IMR-90 (cell line): Measurements from ENCODE around the gene RBPJL. TPM values are rescaled to one million over a fixed set of nuclear protein-coding genes. Genes with fewer than 3 reads are reported as not detected.

Source experiments
- ATAC-seq: fragments of 200-7000 bp; cut with Tn5 transposase; 2 replicates; pipeline ENCODE4 v1.9.1; 2020; ENCODE audit warnings: low read depth, mild to moderate bottlenecking, moderate library complexity
- BruUV-seq: library from RNA; stranded (reverse); fragments of 400-500 nt; replicated peaks from 2 replicates; lab custom pipeline; 2021; lab: Mats Ljungman, UMichigan
- CTCF ChIA-PET: fragments of 300-600 bp; formaldehyde crosslinking; extraction: SDS; loops from one replicate; lab custom pipeline; 2021; ENCODE audit warnings: antibody characterized with exemption; lab: Yijun Ruan, JAX
- POLR2A ChIA-PET: fragments of 300-600 bp; sonication (Branson Sonifier 250); formaldehyde crosslinking; loops from one replicate; lab custom pipeline; 2022; ENCODE audit warnings: antibody characterized with exemption; ENCODE audit not compliant: unreplicated experiment; lab: Charles Lee
- DNase-seq: peaks from one replicate; pipeline ENCODE4 v3.0.0; 2013
- H2AFZ ChIP-seq: replicated peaks from 2 replicates; pipeline ENCODE3; 2013; ENCODE audit warnings: low read length, mild to moderate bottlenecking; ENCODE audit not compliant: poor library complexity
- H2AK5ac ChIP-seq: 2 replicates; pipeline ENCODE4 v1.6.1; 2013; ENCODE audit warnings: low read depth, low read length, inconsistent platforms
- H2AK9ac ChIP-seq: replicated peaks from 2 replicates; pipeline ENCODE3; 2013; ENCODE audit warnings: mild to moderate bottlenecking, low read depth, low read length, moderate library complexity; ENCODE audit not compliant: poor library complexity
- H2BK120ac ChIP-seq: 2 replicates; pipeline ENCODE4 v1.6.1; 2013; ENCODE audit warnings: low read depth, low read length, inconsistent platforms
- H2BK15ac ChIP-seq: 3 replicates; pipeline ENCODE4 v1.6.1; 2013; ENCODE audit warnings: low read depth, low read length, inconsistent platforms
- H2BK20ac ChIP-seq: 2 replicates; pipeline ENCODE4 v1.6.1; 2013; ENCODE audit warnings: low read depth, mild to moderate bottlenecking, inconsistent platforms, low read length, moderate library complexity
- H2BK5ac ChIP-seq: 2 replicates; pipeline ENCODE4 v1.6.1; 2013; ENCODE audit warnings: mild to moderate bottlenecking, low read depth, low read length, inconsistent platforms; ENCODE audit not compliant: poor library complexity, severe bottlenecking
- H3K14ac ChIP-seq: replicated peaks from 2 replicates; pipeline ENCODE4 v1.6.1; 2013; ENCODE audit warnings: low read depth, low read length, inconsistent platforms
- H3K18ac ChIP-seq: 2 replicates; pipeline ENCODE4 v1.6.1; 2013; ENCODE audit warnings: low read depth, low read length, control low read depth
- H3K23ac ChIP-seq: 2 replicates; pipeline ENCODE4 v1.6.1; 2013; ENCODE audit warnings: low read depth, low read length, inconsistent platforms
- H3K27ac ChIP-seq: 2 replicates; pipeline ENCODE4 v1.5.1; 2013; ENCODE audit warnings: mild to moderate bottlenecking, control low read depth, low read length; ENCODE audit not compliant: insufficient read depth
- H3K27me3 ChIP-seq: 2 replicates; pipeline ENCODE4 v1.6.1; 2013; ENCODE audit warnings: low read length; ENCODE audit not compliant: control insufficient read depth, insufficient read depth
- H3K36me3 ChIP-seq: 2 replicates; pipeline ENCODE4 v1.6.1; 2013; ENCODE audit warnings: low read length, mixed read lengths; ENCODE audit not compliant: control insufficient read depth, insufficient read depth
- H3K4ac ChIP-seq: 2 replicates; pipeline ENCODE4 v1.6.1; 2013; ENCODE audit warnings: low read depth, low read length, inconsistent platforms
- H3K4me1 ChIP-seq: 2 replicates; pipeline ENCODE4 v1.6.1; 2013; ENCODE audit warnings: low read length, mixed read lengths; ENCODE audit not compliant: control insufficient read depth, insufficient read depth
- H3K4me2 ChIP-seq: 2 replicates; pipeline ENCODE4 v1.6.1; 2013; ENCODE audit warnings: low read depth, mild to moderate bottlenecking, control low read depth, low read length, moderate library complexity
- H3K4me3 ChIP-seq: 2 replicates; pipeline ENCODE4 v1.5.1; 2013; ENCODE audit warnings: low read depth, mild to moderate bottlenecking, control low read depth, low read length, moderate library complexity; ENCODE audit not compliant: insufficient read depth
- H3K56ac ChIP-seq: 2 replicates; pipeline ENCODE4 v1.6.1; 2013; ENCODE audit warnings: low read length, inconsistent platforms; ENCODE audit not compliant: insufficient read depth; ENCODE audit errors: extremely low read depth
- H3K79me1 ChIP-seq, 2 experiments: 2 replicates each; pipeline ENCODE4 v1.6.1; 2013; ENCODE audit warnings: low read length in 2 of 2, inconsistent platforms in 1 of 2, low read depth in 1 of 2
- H3K9ac ChIP-seq: 2 replicates; pipeline ENCODE4 v1.6.1; 2013; ENCODE audit warnings: low read depth, low read length, control low read depth
- H3K9me1 ChIP-seq: 2 replicates; pipeline ENCODE4 v1.6.1; 2013; ENCODE audit warnings: low read length, inconsistent platforms; ENCODE audit not compliant: insufficient read depth
- H3K9me3 ChIP-seq: 2 replicates; pipeline ENCODE4 v1.6.1; 2013; ENCODE audit warnings: low read length; ENCODE audit not compliant: control insufficient read depth, insufficient read depth
- H4K20me1 ChIP-seq: 2 replicates; pipeline ENCODE4 v1.6.1; 2013; ENCODE audit warnings: low read length, inconsistent platforms; ENCODE audit not compliant: insufficient read depth
- H4K5ac ChIP-seq: 2 replicates; pipeline ENCODE4 v1.6.1; 2013; ENCODE audit warnings: mild to moderate bottlenecking, low read depth, low read length, control low read depth
- H4K8ac ChIP-seq, 2 experiments: 2 replicates each; pipeline ENCODE4 v1.6.1; 2013; ENCODE audit warnings: low read depth in 2 of 2, low read length in 2 of 2, control low read depth in 1 of 2, inconsistent platforms in 1 of 2
- H4K91ac ChIP-seq: 2 replicates; pipeline ENCODE4 v1.6.1; 2013; ENCODE audit warnings: low read depth, low read length, inconsistent platforms; ENCODE audit not compliant: insufficient read depth
- BHLHE40 ChIP-seq: fragments of 150-350 bp; IDR thresholded peaks from 2 replicates; pipeline ENCODE4 v1.6.1; 2016; ENCODE audit warnings: mild to moderate bottlenecking, low read depth, low read length
- CEBPB ChIP-seq: IDR thresholded peaks from 2 replicates; pipeline ENCODE4 v1.6.1; 2012; ENCODE audit warnings: low read depth, low read length, improper control_type of control experiment
- CHD1 ChIP-seq: IDR thresholded peaks from 2 replicates; pipeline ENCODE4 v1.6.1; 2012; ENCODE audit warnings: low read depth, low read length, improper control_type of control experiment
- CTCF ChIP-seq: conservative IDR thresholded peaks from 2 replicates; pipeline ENCODE4 v1.5.1; 2012; ENCODE audit warnings: mild to moderate bottlenecking, low read depth, low read length, improper control_type of control experiment
- ELK1 ChIP-seq: fragments of 150-350 bp; IDR thresholded peaks from 2 replicates; pipeline ENCODE4 v1.6.1; 2016; ENCODE audit warnings: low read depth, mild to moderate bottlenecking, low read length, moderate library complexity, borderline replicate concordance
- FOS ChIP-seq: fragments of 150-350 bp; IDR thresholded peaks from 2 replicates; pipeline ENCODE4 v1.6.1; 2016; ENCODE audit warnings: low read depth, low read length
- MAFK ChIP-seq: IDR thresholded peaks from 2 replicates; pipeline ENCODE4 v1.6.1; 2012; ENCODE audit warnings: low read depth, low read length, improper control_type of control experiment
- MAZ ChIP-seq: IDR thresholded peaks from 2 replicates; pipeline ENCODE4 v1.6.1; 2012; ENCODE audit warnings: low read depth, mild to moderate bottlenecking, low read length, improper control_type of control experiment, moderate library complexity, borderline replicate concordance
- MXI1 ChIP-seq: IDR thresholded peaks from 2 replicates; pipeline ENCODE4 v1.6.1; 2012; ENCODE audit warnings: low read depth, mild to moderate bottlenecking, low read length, moderate library complexity, borderline replicate concordance
- NFE2L2 ChIP-seq: fragments of 150-350 bp; IDR thresholded peaks from 2 replicates; pipeline ENCODE4 v1.6.1; 2016; ENCODE audit warnings: low read depth, mild to moderate bottlenecking, low read length
- POLR2A ChIP-seq: IDR thresholded peaks from 2 replicates; pipeline ENCODE4 v1.6.1; 2012; ENCODE audit warnings: mild to moderate bottlenecking, low read depth, low read length
- RAD21 ChIP-seq: IDR thresholded peaks from 2 replicates; pipeline ENCODE4 v1.6.1; 2012; ENCODE audit warnings: low read length, improper control_type of control experiment
- RCOR1 ChIP-seq: IDR thresholded peaks from 2 replicates; pipeline ENCODE4 v1.6.1; 2012; ENCODE audit warnings: mild to moderate bottlenecking, low read length, improper control_type of control experiment; ENCODE audit not compliant: insufficient replicate concordance
- RFX5 ChIP-seq: IDR thresholded peaks from 2 replicates; pipeline ENCODE4 v1.8.0; 2012; ENCODE audit warnings: low read depth, mild to moderate bottlenecking, low read length, moderate library complexity
- SMC3 ChIP-seq: fragments of 150-350 bp; IDR thresholded peaks from 2 replicates; pipeline ENCODE4 v1.6.1; 2016; ENCODE audit warnings: low read depth, mild to moderate bottlenecking, antibody characterized with exemption, low read length, moderate library complexity
- USF2 ChIP-seq: fragments of 150-350 bp; IDR thresholded peaks from 2 replicates; pipeline ENCODE4 v1.6.1; 2017; ENCODE audit warnings: mild to moderate bottlenecking, antibody characterized with exemption, low read length, low read depth
- WGBS, 2 experiments: methylation state at CpG; one replicate each; pipeline versions ENCODE4 v1.1.5 to v1.1.7; 2013; ENCODE audit warnings: missing lambda C conversion rate in 2 of 2; ENCODE audit not compliant: insufficient read length in 1 of 2; ENCODE audit errors: extremely low coverage in 2 of 2; 5-methylcytosine and 5-hydroxymethylcytosine counted together
- dilution Hi-C: fragments of 300-500 bp; cut with HindIII; formaldehyde crosslinking; loops from one replicate; pipeline ENCODE4 v1.14.3; 2018; ENCODE audit warnings: low sequenced_read_pairs; ENCODE audit not compliant: unreplicated experiment
- in situ Hi-C: fragments of 300-500 bp; cut with MboI; formaldehyde crosslinking; loops from 3 replicates; pipeline ENCODE4 v1.14.3; 2019; ENCODE audit warnings: low sequenced_read_pairs, inconsistent platforms, mixed read lengths
- intact Hi-C: fragments of 100-400 bp; cut with micrococcal nuclease; formaldehyde crosslinking; loops from 2 replicates; pipeline ENCODE4 v1.10.0; 2022
- polyA plus RNA-seq, 3 experiments: library from polyadenylated mRNA; depleted of rRNA; stranded (reverse); fragments of >200 nt; gene quantifications; 2 replicates each; pipeline ENCODE4 v1.2.3, GENCODE V29; 2012; ENCODE audit warnings: low replicate concordance in 1 of 3
- total RNA-seq: library from RNA; depleted of rRNA; stranded (reverse); fragments of >200 nt; gene quantifications from 2 replicates; pipeline ENCODE4 v1.2.3, GENCODE V29; 2012

Gene RBPJL
- total and polyA plus RNA-seq, 2 of the 4 experiments (the other 2 are of a cell fraction), result not detected

GRCh38 chr20:45307076-45307640 lies 518 bp downstream of the RBPJL start:
- Histone ChIP-seq H4K20me1 (no peaks in the 10 kb centered on the region), H2BK15ac (no peak overlapping the region), H3K4ac (no peak overlapping the region), H4K91ac (no peak overlapping the region), H3K9me1 (no peaks in the 10 kb centered on the region), H3K18ac (no peak overlapping the region), H3K27ac (no peak overlapping the region), H3K9ac (no peak overlapping the region), H3K9me3 (no peaks in the 10 kb centered on the region), H3K79me1 (no peaks in the 10 kb centered on the region), H3K4me3 (no peak overlapping the region), H3K23ac (no peak overlapping the region), H3K27me3 (peaks cover 55% of the 10 kb centered on the region), H2BK20ac (no peak overlapping the region), H2BK5ac (no peak overlapping the region), H4K8ac (no peak overlapping the region), H3K14ac (no peak overlapping the region), H4K5ac (no peak overlapping the region), H3K56ac (no peak overlapping the region), H3K36me3 (no peaks in the 10 kb centered on the region), H2AFZ (no peak overlapping the region), H2BK120ac (no peak overlapping the region), H3K4me1 (peaks cover 2% of the 10 kb centered on the region; the same call in 1 of the 2 replicates), H2AK5ac (no peak overlapping the region), H2AK9ac (no peak overlapping the region), H3K4me2 (no peak overlapping the region)
- ChIA-PET CTCF (no interaction called here), POLR2A (no interaction called here)
- TF ChIP-seq RFX5, result no peak
- no peak for TF ChIP-seq POLR2A
- no peak for TF ChIP-seq BHLHE40
- TF ChIP-seq CHD1, result no peak
- no peak for TF ChIP-seq RCOR1
- no peak for TF ChIP-seq FOS
- no peak for TF ChIP-seq USF2
- no peak for TF ChIP-seq SMC3
- TF ChIP-seq MXI1, result no peak
- no peak for TF ChIP-seq MAFK
- TF ChIP-seq NFE2L2, result no peak
- no peak for TF ChIP-seq MAZ
- TF ChIP-seq ELK1, result no peak
- TF ChIP-seq RAD21, result no peak
- TF ChIP-seq CTCF, result no peak
- no peak for TF ChIP-seq CEBPB
- ATAC-seq (no peak), DNase-seq (no peak)
- intact Hi-C loops, result no loop called here
- in situ Hi-C loops, result no loop called here
- BruUV-seq, result no TSS peak
- dilution Hi-C loops, result no loop called here
- WGBS, 2 experiments, result 59% methylated on average over 5 of the region's 16 CpGs; no CpG with 5 or more reads in 1 of the 2 experiments
